Astrocyte of the hippocampus (primary cell): ENCODE data around the gene MAN1C1.

Experiments
- DNase-seq: peaks from one replicate; pipeline ENCODE4 v3.0.0; 2011; ENCODE audit warnings: low read depth, low spot score

Gene MAN1C1

GRCh38 chr1:25614501-25615171 lies 2.0 kb upstream of the MAN1C1 start:
- no peak for DNase-seq

DNA sequence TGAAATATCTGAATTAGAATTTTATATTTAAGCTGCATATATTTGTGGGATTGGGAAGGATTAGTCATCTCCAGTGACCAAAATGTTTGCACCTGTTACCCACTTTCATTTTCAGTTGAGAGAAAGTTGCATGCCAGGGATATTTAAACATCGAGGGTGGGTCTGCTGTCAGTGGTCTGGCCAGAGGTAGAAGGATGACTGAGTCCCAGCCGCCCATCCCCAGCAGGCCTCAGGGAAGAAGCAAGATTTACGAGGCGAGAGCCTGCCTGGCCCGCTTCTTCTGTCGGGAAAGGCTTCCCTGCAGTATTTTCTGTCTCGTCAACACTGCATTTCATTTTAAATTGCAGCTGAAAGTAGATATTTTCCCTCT lies 1.4 kb upstream of the MAN1C1 start:
- DNase-seq, result no peak

DNA sequence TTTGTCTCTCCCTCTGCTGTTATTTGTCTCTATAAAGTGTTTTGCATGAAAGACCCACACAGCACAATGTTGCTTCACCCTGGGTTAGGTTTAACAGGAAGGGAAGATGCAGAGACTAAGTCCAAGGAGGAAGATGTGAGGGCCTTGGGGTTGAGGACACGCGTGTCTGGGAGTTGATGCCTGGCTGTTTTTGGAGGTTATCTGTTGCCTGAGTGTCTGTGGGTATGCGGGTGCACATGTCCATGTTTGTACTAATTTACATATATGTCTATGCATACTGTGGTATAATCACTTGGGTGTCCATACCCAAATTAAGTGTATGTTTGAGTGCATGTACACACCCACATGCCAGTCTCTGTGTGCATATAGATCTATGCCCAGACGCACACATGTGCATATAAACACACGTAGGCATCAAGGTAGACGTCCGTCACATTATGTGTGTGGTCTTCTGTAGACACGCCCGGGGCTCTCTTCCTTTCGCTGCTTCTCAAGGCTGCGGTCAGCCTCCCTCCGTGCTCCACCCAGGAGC lies 962 bp upstream of the MAN1C1 start:
- DNase-seq, result peak; percentile 15

GRCh38 chr1:25616987-25617624 lies 515 bp downstream of the MAN1C1 start:
- peak; percentile 25 for DNase-seq

GRCh38 chr1:25617625-25618432 lies 1.2 kb downstream of the MAN1C1 start:
- DNase-seq, result peak; percentile 22

GRCh38 chr1:25618433-25618808 lies 1.8 kb downstream of the MAN1C1 start:
- no peak for DNase-seq

DNA sequence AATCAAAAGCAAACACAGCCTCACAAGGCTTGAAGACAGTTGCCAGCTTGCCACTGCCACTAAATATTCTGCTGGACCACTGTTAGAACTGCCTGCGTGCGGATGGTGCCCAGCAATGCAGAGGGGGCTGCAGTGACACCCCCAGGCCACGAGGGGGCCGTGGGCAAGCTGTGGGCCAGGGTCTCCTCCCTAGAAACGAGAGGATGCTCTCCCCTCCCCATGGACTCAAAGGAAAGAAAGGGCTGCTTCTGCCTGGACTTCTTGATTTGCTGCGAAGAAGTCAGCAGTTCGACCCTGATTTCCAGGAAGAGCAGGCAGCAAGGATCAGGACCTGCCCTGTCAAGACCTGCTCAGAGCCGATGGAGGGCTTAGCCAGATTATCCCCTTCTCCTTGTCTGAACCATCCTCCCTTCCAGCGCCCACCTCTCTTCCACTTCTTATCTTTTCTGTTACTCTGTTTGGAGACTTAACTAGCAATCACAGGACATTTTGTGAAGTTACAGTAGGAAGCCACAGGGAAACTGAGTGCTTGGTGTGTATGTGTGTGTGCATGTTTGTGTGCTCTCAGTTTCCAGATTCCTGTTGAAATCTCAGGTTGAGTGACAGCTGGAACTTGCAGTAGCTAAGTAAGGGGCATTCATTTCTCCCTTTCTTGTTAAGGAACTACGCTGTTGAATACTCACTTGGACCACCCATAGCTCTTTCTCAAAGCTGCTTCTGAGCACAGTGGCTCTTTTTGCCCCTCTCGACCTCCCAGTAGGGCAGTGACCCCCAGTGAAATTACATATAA lies 2.7 kb downstream of the MAN1C1 start:
- DNase-seq, result peak; percentile 78

GRCh38 chr1:25620211-25620610 lies 3.6 kb downstream of the MAN1C1 start:
- DNase-seq, result no peak

GRCh38 chr1:25620701-25621350 lies 4.2 kb downstream of the MAN1C1 start:
- DNase-seq, result no peak

DNA sequence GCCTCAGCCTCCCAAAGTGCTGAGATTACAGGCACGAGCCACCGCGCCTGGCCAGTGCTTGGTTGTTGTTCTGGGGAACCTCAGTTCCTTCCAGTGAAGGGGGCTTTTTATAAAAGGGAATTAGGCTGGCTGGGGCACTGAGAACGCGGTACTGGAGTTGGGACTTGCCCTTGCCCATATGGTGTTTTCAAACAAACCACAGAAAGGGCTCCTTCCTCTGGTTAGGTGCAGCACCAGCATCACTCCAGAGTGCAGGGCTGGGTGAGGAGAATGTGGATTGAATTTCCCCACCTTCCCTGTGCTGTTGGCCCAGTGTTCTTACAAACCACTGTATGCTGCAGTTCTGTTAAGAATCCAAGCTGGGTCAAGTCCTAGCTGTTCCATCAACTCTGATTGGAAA lies 5.3 kb downstream of the MAN1C1 start:
- no peak for DNase-seq

DNA sequence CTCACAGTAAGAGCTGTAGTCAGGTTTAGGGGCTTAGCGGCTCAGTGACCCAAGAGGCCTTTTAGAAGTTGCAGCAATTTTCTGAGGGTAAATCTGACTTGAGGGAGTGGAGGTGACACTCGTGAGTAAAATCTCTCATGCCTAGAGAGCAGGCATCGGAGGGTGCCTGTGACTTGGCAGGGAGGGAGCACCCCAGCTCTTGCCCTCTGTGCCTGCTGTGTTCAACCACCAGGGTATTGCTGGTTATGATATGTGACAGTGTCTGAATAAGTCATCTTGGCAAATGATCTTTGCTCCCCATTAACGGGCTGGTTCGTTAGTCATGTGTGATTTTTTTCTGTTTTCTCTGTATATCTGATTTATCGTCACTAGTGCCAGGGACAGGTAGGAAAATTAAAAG lies 5.9 kb downstream of the MAN1C1 start:
- DNase-seq, result no peak

- DNase-seq, result no peak
Observed at GRCh38 chr1:25623007-25623406, 6.4 kb downstream of the MAN1C1 start.

DNA sequence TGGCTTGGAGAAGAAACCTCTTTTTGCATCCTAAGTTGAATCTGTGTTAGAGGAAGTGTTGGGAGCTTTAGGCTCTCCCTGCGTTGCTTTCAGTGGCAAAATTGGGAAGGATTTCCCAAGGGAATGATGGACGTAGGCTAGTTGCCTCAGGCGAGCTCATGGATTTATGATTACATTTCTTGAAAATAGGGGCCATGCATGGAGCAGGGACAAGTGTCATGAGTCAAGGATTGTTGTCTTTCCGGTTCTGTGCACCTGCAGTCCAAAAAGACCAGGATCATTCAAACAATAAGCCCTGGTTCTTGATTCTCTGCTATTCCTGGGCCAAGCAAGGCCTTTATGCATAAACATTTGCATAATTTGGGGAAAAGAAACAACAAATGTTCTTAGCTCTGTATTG lies 7.1 kb downstream of the MAN1C1 start:
- no peak for DNase-seq

DNA sequence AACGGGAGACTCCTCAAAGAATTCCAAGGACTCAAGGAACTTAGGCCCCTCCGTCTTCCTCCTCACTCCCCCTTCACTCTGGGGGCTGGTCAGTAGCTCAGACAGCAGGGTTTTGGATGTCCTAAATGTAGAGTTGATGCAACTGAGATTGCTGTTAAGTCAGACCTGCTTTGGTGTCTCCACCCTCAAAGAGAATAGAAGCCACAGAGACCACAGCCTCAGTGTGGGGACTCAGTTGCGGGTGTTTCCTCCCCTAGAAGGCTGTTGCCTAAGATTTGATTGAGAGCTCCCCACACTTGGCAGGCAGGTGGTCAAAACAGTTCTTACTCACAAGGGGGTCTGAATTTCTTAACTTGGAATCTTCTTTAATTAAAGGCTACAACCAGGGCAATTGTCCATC lies 7.6 kb downstream of the MAN1C1 start:
- DNase-seq, result no peak

- DNase-seq, result no peak
Observed at GRCh38 chr1:25624604-25625003, 8.0 kb downstream of the MAN1C1 start.

GRCh38 chr1:25626018-25626417 lies 9.4 kb downstream of the MAN1C1 start:
- no peak for DNase-seq

- no peak for DNase-seq
Observed at GRCh38 chr1:25628741-25629421, 12.3 kb downstream of the MAN1C1 start.

DNA sequence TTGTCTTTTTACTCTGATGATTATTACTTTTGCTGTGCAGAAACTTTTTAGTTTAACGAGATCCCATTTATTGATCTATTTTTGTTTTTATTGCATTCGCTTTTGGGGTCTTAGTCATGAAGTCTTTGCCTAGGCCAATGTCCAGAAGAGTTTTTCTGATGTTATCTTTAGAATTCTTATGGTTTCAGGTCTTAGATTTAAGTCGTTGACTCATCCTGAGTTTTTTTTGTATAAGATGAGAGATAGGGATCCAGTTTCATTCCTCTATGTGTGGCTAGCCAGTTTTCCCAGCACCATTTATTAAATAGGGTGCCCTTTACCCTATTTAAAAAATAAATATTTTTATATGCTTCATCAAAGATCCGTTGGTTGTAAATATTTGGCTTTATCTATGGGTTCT lies 13.2 kb downstream of the MAN1C1 start:
- no peak for DNase-seq

- no peak for DNase-seq
Observed at GRCh38 chr1:25631750-25632485, 15.3 kb downstream of the MAN1C1 start.

GRCh38 chr1:25634066-25634465 lies 17.5 kb downstream of the MAN1C1 start:
- DNase-seq, result no peak
